ENCODE data around the gene MACROH2A1. TPM values are rescaled to one million over a fixed set of nuclear protein-coding genes. Genes with fewer than 3 reads are reported as not detected.

MACROH2A1 gene
- polyA plus RNA-seq, 2 of the 4 experiments (the other 2 are of a cell fraction) = 158 to 172 TPM

GRCh38 chr5:135439231-135440205 is 40.5 kb upstream of the MACROH2A1 start:
- Histone ChIP-seq H3K27ac (no peak overlapping the region), H3K9me3 (no peaks in the 10 kb centered on the region), H3K4me1 (no peaks in the 10 kb centered on the region), H3K4me3 (no peak overlapping the region), H3K4me2 (no peak overlapping the region)
- DNase-seq (ENCODE audit: low read depth in 1 of 2, low spot score in 1 of 2) (no peak), ATAC-seq (no peak), FAIRE-seq (no peak)
- ChIA-PET CTCF (interaction anchor here (1.0 to 6.1 kb wide), 9 partner anchors 9 to 130 kb away, joined by 3 to 31 read pairs (median 5); no protein-coding TSS in a partner anchor), POLR2A (no interaction called here)
- TF ChIP-seq MAX (IDR thresholded peaks at IDR 0.05) (no peak), CEBPB (IDR thresholded peaks at IDR 0.05) (no peak), TFCP2L1 (CRISPR knock-in tag; IDR thresholded peaks at IDR 0.05) (no peak), EP300 (IDR thresholded peaks at IDR 0.05) (no peak), PHF8 (IDR thresholded peaks at IDR 0.05; ENCODE audit: borderline replicate concordance, low read depth) (no peak), ZC3H11A (IDR thresholded peaks at IDR 0.05) (no peak), POLR2A (IDR thresholded peaks at IDR 0.05; ENCODE audit: low read length) (no peak), FOSB (CRISPR knock-in tag; IDR thresholded peaks at IDR 0.05) (no peak), E2F6 (IDR thresholded peaks at IDR 0.05; ENCODE audit: borderline replicate concordance, low read depth) (no peak), EHF (CRISPR knock-in tag; IDR thresholded peaks at IDR 0.05) (no peak), ESRRA (IDR thresholded peaks at IDR 0.05; ENCODE audit: borderline replicate concordance, low read length) (no peak), CTCF (IDR thresholded peaks at IDR 0.05) (no peak), USF2 (IDR thresholded peaks at IDR 0.05) (no peak), CBX8 (IDR thresholded peaks at IDR 0.05) (no peak), POLR2AphosphoS2 (conservative IDR thresholded peaks at IDR 0.05; ENCODE audit: low read length) (no peak), HMGXB4 (CRISPR knock-in tag; IDR thresholded peaks at IDR 0.05; ENCODE audit: borderline replicate concordance) (no peak), NR3C1 (IDR thresholded peaks at IDR 0.05) (no peak), BHLHE40 (IDR thresholded peaks at IDR 0.05; ENCODE audit: low read depth, low read length) (no peak)
- WGBS (ENCODE audit: missing lambda C conversion rate) = 65% methylated on average over 10 of the region's 11 CpGs

GRCh38 chr5:135438636-135439221 is 39.7 kb upstream of the MACROH2A1 start:
- no peaks in the 10 kb centered on the region for H3K4me1 ChIP-seq
- no peak overlapping the region for H3K27ac ChIP-seq
- H3K4me3 ChIP-seq = no peak overlapping the region
- no peak for TF ChIP-seq ZNF302 (CRISPR knock-in tag; IDR thresholded peaks at IDR 0.05)
- no peak for DNase-seq (ENCODE audit: low read depth in 1 of 2, low spot score in 1 of 2)
- ATAC-seq = no peak
- POLR2A ChIA-PET = no interaction called here
- WGBS (ENCODE audit: missing lambda C conversion rate) = 72% methylated on average over 10 of the region's 10 CpGs
- no peaks in the 10 kb centered on the region for H3K9me3 ChIP-seq
- no peak overlapping the region for H3K4me2 ChIP-seq
- no peak for FAIRE-seq
- CTCF ChIA-PET = interaction anchor here (1.1 to 6.1 kb wide), 5 partner anchors 19 to 113 kb away, joined by 4 to 31 read pairs (median 9); no protein-coding TSS in a partner anchor
